CD14-positive monocyte (primary cell): ENCODE measurements around the gene ZNF554. TPM values are rescaled to one million over a fixed set of nuclear protein-coding genes. Genes with fewer than 3 reads are reported as not detected.

ENCODE experiments used
- DNase-seq, 3 donors: peaks; one replicate each; pipeline ENCODE4 v3.0.0-alpha.2; 2011 to 2022
- H2AFZ ChIP-seq: 2 replicates; pipeline ENCODE4 v1.6.0; 2012; ENCODE audit warnings: mild to moderate bottlenecking, low read depth, low read length, inconsistent platforms; ENCODE audit not compliant: insufficient read depth, poor library complexity, severe bottlenecking
- H3K27ac ChIP-seq, 2 donors: 1 replicate in 1 of 2; 2 replicates in 1 of 2; pipeline ENCODE4 v1.5.1; 2012 to 2013; ENCODE audit warnings: low read length in 2 of 2, control low read depth in 1 of 2, inconsistent platforms in 1 of 2, low read depth in 1 of 2, mild to moderate bottlenecking in 1 of 2
- H3K27me3 ChIP-seq, 2 donors: one replicate each; pipeline versions ENCODE4 v1.6.0 to v1.6.1; 2011 to 2013; ENCODE audit warnings: low read length in 2 of 2; ENCODE audit not compliant: control insufficient read depth in 2 of 2, insufficient read depth in 2 of 2
- H3K36me3 ChIP-seq, 2 donors: replicated peaks in 1 of 2; 1 replicate in 1 of 2; 2 replicates in 1 of 2; pipeline versions ENCODE4 v1.5.1 to v1.6.1; 2012 to 2013; ENCODE audit warnings: low read length in 2 of 2, control low read depth in 1 of 2, inconsistent platforms in 1 of 2, mild to moderate bottlenecking in 1 of 2; ENCODE audit not compliant: insufficient read depth in 2 of 2, control insufficient read depth in 1 of 2
- H3K4me1 ChIP-seq, 2 donors: 1 replicate in 1 of 2; 2 replicates in 1 of 2; pipeline versions ENCODE4 v1.5.1 to v1.6.1; 2012 to 2013; ENCODE audit warnings: low read length in 2 of 2, control low read depth in 1 of 2, inconsistent platforms in 1 of 2, mild to moderate bottlenecking in 1 of 2, moderate library complexity in 1 of 2; ENCODE audit not compliant: insufficient read depth in 2 of 2, control insufficient read depth in 1 of 2
- H3K4me2 ChIP-seq: replicated peaks from 2 replicates; pipeline ENCODE3; 2012; ENCODE audit warnings: low read length, moderate library complexity, mild to moderate bottlenecking; ENCODE audit not compliant: poor library complexity, severe bottlenecking; ENCODE audit errors: extremely low read depth
- H3K4me3 ChIP-seq, 3 experiments: fragments of 200-600 bp in 1 of 3; sonication (generic) in 1 of 3; replicated peaks in 1 of 3; 1 replicate in 2 of 3; 2 replicates in 1 of 3; pipeline ENCODE4 v1.5.1; 2011 to 2013; ENCODE audit warnings: low read length in 3 of 3, mild to moderate bottlenecking in 3 of 3, control low read depth in 2 of 3, low read depth in 2 of 3, inconsistent platforms in 1 of 3, moderate library complexity in 1 of 3
- H3K79me2 ChIP-seq: 2 replicates; pipeline ENCODE4 v1.6.0; 2012; ENCODE audit warnings: mild to moderate bottlenecking, control low read depth, inconsistent platforms, low read length, moderate library complexity; ENCODE audit not compliant: insufficient read depth
- H3K9ac ChIP-seq: 2 replicates; pipeline ENCODE4 v1.6.0; 2017; ENCODE audit warnings: low read length, mild to moderate bottlenecking; ENCODE audit not compliant: insufficient read depth, poor library complexity, severe bottlenecking
- H3K9me3 ChIP-seq, 2 donors: replicated peaks in 1 of 2; 1 replicate in 1 of 2; 2 replicates in 1 of 2; pipeline versions ENCODE4 v1.5.1 to v1.6.1; 2012 to 2013; ENCODE audit warnings: low read length in 2 of 2, control low read depth in 1 of 2; ENCODE audit not compliant: control insufficient read depth in 1 of 2, insufficient read depth in 1 of 2
- H4K20me1 ChIP-seq: 2 replicates; pipeline ENCODE4 v1.6.0; 2012; ENCODE audit warnings: mild to moderate bottlenecking, low read length, control low read depth, moderate library complexity; ENCODE audit not compliant: insufficient read depth
- H3K27ac Mint-ChIP-seq, 7 donors: one replicate each; pipeline ENCODE4 v1.8.0; 2020; ENCODE audit warnings: mild to moderate bottlenecking in 7 of 7, mixed read lengths in 7 of 7, moderate library complexity in 6 of 7, inconsistent platforms in 2 of 7
- H3K27me3 Mint-ChIP-seq, 3 donors: one replicate each; pipeline ENCODE4 v1.8.0; 2021 to 2022; ENCODE audit warnings: low read depth in 3 of 3, mild to moderate bottlenecking in 3 of 3, mixed read lengths in 3 of 3, moderate library complexity in 3 of 3, inconsistent platforms in 1 of 3
- H3K36me3 Mint-ChIP-seq, 2 donors: one replicate each; pipeline ENCODE4 v1.8.0; 2020; ENCODE audit warnings: mixed read lengths in 2 of 2, inconsistent platforms in 1 of 2, mild to moderate bottlenecking in 1 of 2
- H3K4me1 Mint-ChIP-seq: one replicate; pipeline ENCODE4 v1.8.0; 2020; ENCODE audit warnings: mild to moderate bottlenecking, mixed read lengths
- H3K4me3 Mint-ChIP-seq, 2 donors: one replicate each; pipeline ENCODE4 v1.8.0; 2020; ENCODE audit warnings: mild to moderate bottlenecking in 2 of 2, mixed read lengths in 2 of 2, moderate library complexity in 1 of 2
- H3K9me3 Mint-ChIP-seq, 7 donors: one replicate each; pipeline ENCODE4 v1.8.0; 2020 to 2022; ENCODE audit warnings: mixed read lengths in 7 of 7, mild to moderate bottlenecking in 6 of 7, moderate library complexity in 6 of 7, inconsistent platforms in 2 of 7
- CTCF ChIP-seq: fragments of 200-600 bp; IDR thresholded peaks from one replicate; pipeline ENCODE4 v1.8.0; 2022; ENCODE audit warnings: antibody characterized with exemption, mild to moderate bottlenecking
- WGBS: methylation state at CpG from one replicate; pipeline ENCODE4 v1.1.5; 2013; ENCODE audit warnings: missing lambda C conversion rate; ENCODE audit not compliant: insufficient coverage; 5-methylcytosine and 5-hydroxymethylcytosine counted together
- intact Hi-C, 2 donors: fragments of 100-400 bp; cut with micrococcal nuclease; formaldehyde crosslinking; loops; one replicate each; pipeline versions ENCODE4 v1.15.0 to v1.15.1; 2023
- polyA plus RNA-seq, 3 donors: library from polyadenylated mRNA; depleted of rRNA in 1 of 3; unstranded in 2 of 3; stranded (reverse) in 1 of 3; fragments of 300-500 nt in 2 of 3; fragments of >200 nt in 1 of 3; fragmentation: Illumina TruSeq in 2 of 3; gene quantifications; 1 replicate in 2 of 3; 2 replicates in 1 of 3; pipeline ENCODE4 v1.2.3, GENCODE V29; 2012 to 2021

ZNF554 gene
- polyA plus RNA-seq, 3 donors, result 0.79 to 1.7 (median 0.91) TPM

GRCh38 chr19:2841855-2842574 is 22.3 kb downstream of the ZNF554 start:
- peak overlapping the region; percentile 77 for H3K9ac ChIP-seq
- H4K20me1 ChIP-seq, result peaks cover 5% of the 10 kb centered on the region
- H3K4me3 Mint-ChIP-seq, result peak overlapping the region; percentile 89 to 91
- peak overlapping the region; percentile 64 to 87 (median 68) for H3K4me3 ChIP-seq
- H3K27me3 ChIP-seq, result no peaks in the 10 kb centered on the region
- H3K27ac Mint-ChIP-seq, result peak overlapping the region; percentile 64 to 92 (median 73)
- H3K27ac ChIP-seq, result peak overlapping the region; percentile 41 to 87
- DNase-seq, result no peak
- peaks cover 9 to 59% (median 44%) of the 10 kb centered on the region in 7 donors for H3K9me3 Mint-ChIP-seq
- H3K79me2 ChIP-seq, result peaks cover 38% of the 10 kb centered on the region
- no peak for TF ChIP-seq CTCF
- H3K27me3 Mint-ChIP-seq, result peaks cover 0 to 3% (median 0%) of the 10 kb centered on the region in 3 donors
- peaks cover 22% of the 10 kb centered on the region for H3K4me1 Mint-ChIP-seq
- peaks cover 20 to 23% of the 10 kb centered on the region in 2 donors for H3K4me1 ChIP-seq
- peaks cover 33 to 47% of the 10 kb centered on the region in 2 donors for H3K9me3 ChIP-seq
- peak overlapping the region; percentile 98 for H3K4me2 ChIP-seq
- peaks cover 14 to 24% of the 10 kb centered on the region in 2 donors for H3K36me3 Mint-ChIP-seq
- under 1% methylated on average over 58 of the region's 62 CpGs for WGBS
- intact Hi-C loops, result loop anchor here in 1 of 2 donors (5.0 kb wide), 2 partner anchors 105 to 195 kb away; no protein-coding TSS in a partner anchor
- H2AFZ ChIP-seq, result peak overlapping the region; percentile 83
- peaks cover 0 to 25% of the 10 kb centered on the region in 2 donors for H3K36me3 ChIP-seq

- H3K4me2 ChIP-seq, result no peak overlapping the region
- no peak overlapping the region for H2AFZ ChIP-seq
- H3K27ac ChIP-seq, result no peak overlapping the region
- intact Hi-C loops, result no loop called here
- Mint-ChIP-seq H3K9me3 (peaks cover 13 to 56% (median 42%) of the 10 kb centered on the region in 7 donors), H3K27me3 (peaks cover 0 to 2% (median 0%) of the 10 kb centered on the region in 3 donors), H3K36me3 (peaks cover 21 to 43% of the 10 kb centered on the region in 2 donors), H3K27ac (no peak overlapping the region), H3K4me1 (peaks cover 23% of the 10 kb centered on the region), H3K4me3 (no peak overlapping the region)
- peaks cover 23 to 24% of the 10 kb centered on the region in 2 donors for H3K4me1 ChIP-seq
- peaks cover 51% of the 10 kb centered on the region for H3K79me2 ChIP-seq
- peaks cover 26 to 43% of the 10 kb centered on the region in 2 donors for H3K9me3 ChIP-seq
- H3K9ac ChIP-seq, result no peak overlapping the region
- DNase-seq, result no peak
- H3K4me3 ChIP-seq, result no peak overlapping the region
- peaks cover 5% of the 10 kb centered on the region for H4K20me1 ChIP-seq
- H3K36me3 ChIP-seq, result peaks cover 0 to 29% of the 10 kb centered on the region in 2 donors
- 100% methylated on average over 1 of the region's 2 CpGs for WGBS
- H3K27me3 ChIP-seq, result no peaks in the 10 kb centered on the region
- no peak for TF ChIP-seq CTCF
Observed at GRCh38 chr19:2845107-2845506, 25.4 kb downstream of the ZNF554 start.
